K562 (cell line): ENCODE measurements around the gene KLHL22. TPM values are rescaled to one million over a fixed set of nuclear protein-coding genes. Genes with fewer than 3 reads are reported as not detected.

Experiments used
- BMI1 ChIP-seq: fragments of 150-350 bp; IDR thresholded peaks from 2 replicates; pipeline ENCODE4 v1.6.1; 2014; ENCODE audit warnings: low read length
- CREB1 ChIP-seq, 2 experiments: sonication (generic) in 1 of 2; formaldehyde crosslinking in 1 of 2; IDR thresholded peaks; 2 replicates each; pipeline versions ENCODE4 v1.6.1 to v1.8.0; 2012 to 2022; ENCODE audit warnings: inconsistent platforms in 1 of 2, mild to moderate bottlenecking in 1 of 2, missing genetic modification reagents in 1 of 2, moderate library complexity in 1 of 2
- HSF4 ChIP-seq: fragments of 250-450 bp; sonication (Bioruptor Pico); IDR thresholded peaks from 2 replicates; pipeline ENCODE4 v2.1.2; 2022; ENCODE audit warnings: mild to moderate bottlenecking, moderate library complexity, borderline replicate concordance
- KAT7 ChIP-seq: sonication (generic); formaldehyde crosslinking; IDR thresholded peaks from 2 replicates; pipeline ENCODE4 v1.8.0; 2022; ENCODE audit warnings: missing genetic modification reagents, mild to moderate bottlenecking, borderline replicate concordance
- LARP7 ChIP-seq: fragments of 450-650 bp; IDR thresholded peaks from 2 replicates; pipeline ENCODE4 v1.6.1; 2016
- NCOR1 ChIP-seq: fragments of 450-650 bp; IDR thresholded peaks from 2 replicates; pipeline ENCODE4 v1.6.1; 2016; ENCODE audit warnings: mild to moderate bottlenecking, moderate library complexity
- NFXL1 ChIP-seq: fragments of 450-650 bp; formaldehyde crosslinking; IDR thresholded peaks from 2 replicates; pipeline ENCODE4 v1.4.0; 2021; ENCODE audit warnings: mild to moderate bottlenecking
- NR3C1 ChIP-seq: sonication (generic); formaldehyde crosslinking; IDR thresholded peaks from 2 replicates; pipeline ENCODE4 v1.8.1; 2022; ENCODE audit warnings: missing genetic modification reagents
- PCBP1 ChIP-seq: fragments of 200-400 bp; formaldehyde crosslinking; IDR thresholded peaks from 2 replicates; pipeline ENCODE4 v1.6.1; 2018; ENCODE audit warnings: mild to moderate bottlenecking, low read depth, low read length; ENCODE audit not compliant: poor library complexity, severe bottlenecking
- PTRF ChIP-seq: fragments of 450-650 bp; IDR thresholded peaks from 2 replicates; pipeline ENCODE4 v1.6.1; 2016; ENCODE audit warnings: mild to moderate bottlenecking, missing genetic modification characterization, missing compliant biosample characterization
- SMC3 ChIP-seq: conservative IDR thresholded peaks from 2 replicates; pipeline ENCODE4 v1.6.1; 2011; ENCODE audit warnings: low read depth, low read length, improper control_type of control experiment; ENCODE audit not compliant: insufficient read depth
- SRSF9 ChIP-seq: fragments of 200-400 bp; formaldehyde crosslinking; IDR thresholded peaks from 2 replicates; pipeline ENCODE4 v1.6.1; 2017; ENCODE audit warnings: low read depth, low read length, borderline replicate concordance
- ZNF232 ChIP-seq: sonication (generic); formaldehyde crosslinking; IDR thresholded peaks from 2 replicates; pipeline ENCODE4 v1.8.0; 2022; ENCODE audit warnings: mild to moderate bottlenecking, missing genetic modification reagents
- polyA plus RNA-seq, 8 experiments: library from polyadenylated mRNA; depleted of rRNA in 4 of 8; stranded (reverse) in 5 of 8; unstranded in 3 of 8; fragments of >200 nt; fragmentation: Nextera tagmentation in 2 of 8; fragmentation: Illumina TruSeq in 1 of 8; extraction: Ambion mirVana in 2 of 8; extraction: Trizol in 1 of 8; gene quantifications; 2 replicates each; pipeline versions ENCODE4 v1.2.1 to v1.2.3, GENCODE V29; 2011 to 2014; ENCODE audit warnings: inconsistent platforms in 1 of 8, missing spikeins in 1 of 8
- total RNA-seq, 7 experiments: library from RNA; depleted of rRNA in 6 of 7; stranded (reverse); fragments of >200 nt in 6 of 7; fragmentation: Illumina TruSeq in 2 of 7; extraction: Trizol in 2 of 7; gene quantifications; 2 replicates each; pipeline versions ENCODE4 v1.2.1 to v1.2.3, GENCODE V29; 2011 to 2021; ENCODE audit warnings: low replicate concordance in 1 of 7
- TF ChIP-seq, protein P1 (sequence below): fragments of 250-450 bp; sonication (Bioruptor Pico); IDR thresholded peaks from 2 replicates; pipeline ENCODE4 v1.8.0; 2022; ENCODE audit warnings: moderate library complexity, mild to moderate bottlenecking, inconsistent platforms
- TF ChIP-seq, protein P2 (sequence below), 2 experiments: fragments of 450-650 bp in 1 of 2; sonication (generic) in 1 of 2; formaldehyde crosslinking in 1 of 2; IDR thresholded peaks in 1 of 2; conservative IDR thresholded peaks in 1 of 2; 2 replicates each; pipeline versions ENCODE4 v1.6.1 to v1.8.1; 2016 to 2023; ENCODE audit warnings: mild to moderate bottlenecking in 2 of 2, moderate library complexity in 2 of 2, inconsistent platforms in 1 of 2, missing genetic modification reagents in 1 of 2
- TF ChIP-seq, protein P3 (sequence below): fragments of 250-450 bp; sonication (Bioruptor Pico); IDR thresholded peaks from 2 replicates; pipeline ENCODE4 v1.5.0; 2021; ENCODE audit warnings: mild to moderate bottlenecking, moderate library complexity
- TF ChIP-seq, protein P4 (sequence below): IDR thresholded peaks from 2 replicates; pipeline ENCODE4 v1.6.1; 2011; ENCODE audit warnings: borderline replicate concordance, low read depth, mild to moderate bottlenecking, moderate library complexity, low read length; ENCODE audit not compliant: insufficient read depth, poor library complexity, severe bottlenecking

Gene KLHL22
- total and polyA plus RNA-seq, 9 of the 15 experiments (the other 6 are each of a cell fraction or from before 2014, with no cell fraction given) = 1.3 to 25.6 (median 15.2) TPM

DNA sequence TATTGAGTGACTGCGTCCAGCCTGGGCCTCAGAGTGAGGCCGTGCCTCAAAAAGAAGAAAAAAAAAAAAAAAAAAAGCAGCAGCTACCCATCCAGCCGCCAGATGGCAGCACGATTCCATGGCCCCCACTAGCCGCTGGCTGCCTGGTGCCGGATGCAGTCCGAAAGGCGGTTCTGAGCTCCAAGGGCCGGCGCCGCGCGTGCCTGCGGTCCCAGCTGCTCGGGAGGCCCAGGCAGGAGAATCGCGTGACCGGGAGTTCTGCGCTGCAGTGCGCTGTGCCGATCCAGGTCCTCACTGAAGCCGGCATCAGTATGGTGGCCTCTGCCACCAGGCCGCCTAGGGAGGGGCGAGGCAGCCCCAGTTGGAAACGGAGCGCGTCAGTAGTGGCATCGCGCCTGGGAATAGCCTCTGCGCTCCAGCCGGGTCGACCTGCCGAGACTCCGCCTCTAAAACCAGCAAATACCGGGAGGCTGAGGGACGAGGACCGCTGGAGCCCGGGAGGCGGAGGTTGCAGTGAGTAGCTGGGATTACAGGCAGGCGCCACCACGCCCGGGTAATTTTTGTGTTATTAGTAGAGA is 77.3 kb downstream of the KLHL22 start (continued):
- TF ChIP-seq, protein P1, sequence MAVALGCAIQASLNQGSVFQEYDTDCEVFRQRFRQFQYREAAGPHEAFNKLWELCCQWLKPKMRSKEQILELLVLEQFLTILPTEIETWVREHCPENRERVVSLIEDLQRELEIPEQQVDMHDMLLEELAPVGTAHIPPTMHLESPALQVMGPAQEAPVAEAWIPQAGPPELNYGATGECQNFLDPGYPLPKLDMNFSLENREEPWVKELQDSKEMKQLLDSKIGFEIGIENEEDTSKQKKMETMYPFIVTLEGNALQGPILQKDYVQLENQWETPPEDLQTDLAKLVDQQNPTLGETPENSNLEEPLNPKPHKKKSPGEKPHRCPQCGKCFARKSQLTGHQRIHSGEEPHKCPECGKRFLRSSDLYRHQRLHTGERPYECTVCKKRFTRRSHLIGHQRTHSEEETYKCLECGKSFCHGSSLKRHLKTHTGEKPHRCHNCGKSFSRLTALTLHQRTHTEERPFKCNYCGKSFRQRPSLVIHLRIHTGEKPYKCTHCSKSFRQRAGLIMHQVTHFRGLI (CRISPR knock-in tag) = no peak
- TF ChIP-seq, protein P2, sequence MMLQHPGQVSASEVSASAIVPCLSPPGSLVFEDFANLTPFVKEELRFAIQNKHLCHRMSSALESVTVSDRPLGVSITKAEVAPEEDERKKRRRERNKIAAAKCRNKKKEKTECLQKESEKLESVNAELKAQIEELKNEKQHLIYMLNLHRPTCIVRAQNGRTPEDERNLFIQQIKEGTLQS (IDR thresholded peaks at IDR 0.05) = no peak
- TF ChIP-seq, protein P2 (CRISPR knock-in tag; conservative IDR thresholded peaks at IDR 0.05) = peak; percentile 93
- TF ChIP-seq HSF4 (CRISPR knock-in tag) (peak; percentile 55; the same call in 1 of the 2 replicates), NFXL1 (CRISPR knock-in tag) (no peak), ZNF232 (CRISPR knock-in tag) (no peak), BMI1 (peak; percentile 72), PCBP1 (peak; percentile 60), CREB1 (IDR thresholded peaks at IDR 0.05) (no peak), CREB1 (CRISPR knock-in tag; IDR thresholded peaks at IDR 0.05) (no peak), NCOR1 (no peak), LARP7 (peak; percentile 0; the same call in 1 of the 2 replicates), NR3C1 (CRISPR knock-in tag) (no peak), PTRF (tag) (no peak), KAT7 (CRISPR knock-in tag) (no peak), SRSF9 (no peak), SMC3 (peak; percentile 100)
- TF ChIP-seq, protein P3, sequence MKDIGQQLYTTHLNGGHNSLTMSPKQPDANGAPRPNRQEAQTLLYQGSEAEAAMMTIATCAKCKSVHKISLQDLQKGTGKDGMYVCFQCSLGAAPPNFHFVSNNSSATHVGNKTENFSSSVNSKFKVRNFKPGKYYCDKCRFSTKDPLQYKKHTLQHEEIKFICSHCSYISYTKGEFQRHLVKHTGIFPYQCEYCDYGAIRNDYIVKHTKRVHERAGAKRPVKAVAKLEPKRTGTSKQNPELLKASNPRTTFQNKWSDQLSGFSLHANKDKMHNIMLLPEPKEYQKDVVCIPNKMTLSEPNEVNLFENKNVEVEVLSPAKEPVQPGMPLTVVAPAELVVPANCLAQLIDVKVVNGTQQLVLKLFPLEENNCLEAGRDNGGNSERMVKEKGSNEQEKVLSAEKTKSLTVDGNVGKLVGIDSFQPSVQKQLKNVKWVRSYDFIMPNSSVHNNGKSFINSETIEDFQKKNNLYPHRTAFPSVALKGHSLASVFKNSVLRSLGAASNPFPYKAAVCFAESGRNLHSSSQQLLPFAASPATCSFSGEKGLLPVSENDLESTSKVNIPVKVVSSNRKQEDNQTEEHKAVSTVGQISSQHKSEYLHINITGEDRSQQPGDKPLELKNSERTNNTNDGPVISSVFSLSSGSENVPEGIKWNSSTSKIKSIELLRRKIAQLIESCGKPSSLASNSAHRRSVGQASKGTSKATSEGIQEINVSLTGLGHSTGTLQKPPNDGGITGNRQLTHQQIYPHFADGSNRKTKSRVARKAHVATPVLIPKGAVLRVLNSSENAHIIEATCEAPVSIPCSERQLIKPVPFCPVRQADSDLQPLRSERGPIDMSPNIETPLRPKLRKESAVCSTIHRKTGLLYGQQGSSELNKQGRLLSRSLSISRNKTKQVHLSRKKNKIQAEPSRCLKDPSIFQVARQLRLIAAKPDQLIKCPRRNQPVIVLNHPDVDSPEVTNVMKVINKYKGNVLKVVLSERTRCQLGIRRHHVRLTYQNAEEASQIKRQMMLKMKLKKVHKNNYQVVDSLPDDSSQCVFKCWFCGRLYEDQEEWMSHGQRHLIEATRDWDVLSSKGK (CRISPR knock-in tag) = no peak
- TF ChIP-seq, protein P4, sequence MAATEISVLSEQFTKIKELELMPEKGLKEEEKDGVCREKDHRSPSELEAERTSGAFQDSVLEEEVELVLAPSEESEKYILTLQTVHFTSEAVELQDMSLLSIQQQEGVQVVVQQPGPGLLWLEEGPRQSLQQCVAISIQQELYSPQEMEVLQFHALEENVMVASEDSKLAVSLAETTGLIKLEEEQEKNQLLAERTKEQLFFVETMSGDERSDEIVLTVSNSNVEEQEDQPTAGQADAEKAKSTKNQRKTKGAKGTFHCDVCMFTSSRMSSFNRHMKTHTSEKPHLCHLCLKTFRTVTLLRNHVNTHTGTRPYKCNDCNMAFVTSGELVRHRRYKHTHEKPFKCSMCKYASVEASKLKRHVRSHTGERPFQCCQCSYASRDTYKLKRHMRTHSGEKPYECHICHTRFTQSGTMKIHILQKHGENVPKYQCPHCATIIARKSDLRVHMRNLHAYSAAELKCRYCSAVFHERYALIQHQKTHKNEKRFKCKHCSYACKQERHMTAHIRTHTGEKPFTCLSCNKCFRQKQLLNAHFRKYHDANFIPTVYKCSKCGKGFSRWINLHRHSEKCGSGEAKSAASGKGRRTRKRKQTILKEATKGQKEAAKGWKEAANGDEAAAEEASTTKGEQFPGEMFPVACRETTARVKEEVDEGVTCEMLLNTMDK = peak; percentile 59
